Endothelial cell of umbilical vein (primary cell): ENCODE data around the gene SMARCA1. TPM values are rescaled to one million over a fixed set of nuclear protein-coding genes. Genes with fewer than 3 reads are reported as not detected.

Experiments used
- BruUV-seq: library from RNA; stranded (reverse); fragments of 400-500 nt; replicated peaks from 2 replicates; lab custom pipeline; 2021; lab: Mats Ljungman, UMichigan
- CTCF ChIA-PET: fragments of 300-600, 350-600 bp; sonication (Branson Sonifier 250); formaldehyde crosslinking; loops from one replicate; lab custom pipeline; 2021; ENCODE audit warnings: antibody characterized with exemption, inconsistent platforms; lab: Charles Lee
- POLR2A ChIA-PET: fragments of 300-600, 350-600 bp; sonication (Branson Sonifier 250); formaldehyde crosslinking; loops from one replicate; lab custom pipeline; 2021; ENCODE audit warnings: antibody characterized with exemption, inconsistent platforms; lab: Charles Lee
- DNase-seq: peaks from one replicate; pipeline ENCODE4 v3.0.0-alpha.2; 2011; ENCODE audit warnings: low read depth, low spot score
- FAIRE-seq: peaks from 2 replicates; lab custom pipeline; 2011; peaks lifted over from hg19 to GRCh38; lab: Jason Lieb, UNC
- H2AFZ ChIP-seq: 2 replicates; pipeline ENCODE4 v1.6.0; 2012; ENCODE audit warnings: low read depth, low read length, control low read depth, inconsistent platforms
- H3K27ac ChIP-seq: 2 replicates; pipeline ENCODE4 v1.5.1; 2011; ENCODE audit warnings: low read depth, mild to moderate bottlenecking, control low read depth, low read length, moderate library complexity; ENCODE audit not compliant: insufficient read depth
- H3K27me3 ChIP-seq, 2 experiments: 2 replicates each; pipeline versions ENCODE4 v1.6.0 to v1.6.1; 2011; ENCODE audit warnings: low read length in 2 of 2, mixed read lengths in 1 of 2; ENCODE audit not compliant: control insufficient read depth in 2 of 2, insufficient read depth in 2 of 2
- H3K36me3 ChIP-seq, 2 experiments: 2 replicates in 1 of 2; 3 replicates in 1 of 2; pipeline ENCODE4 v1.5.1; 2011; ENCODE audit warnings: low read length in 2 of 2, mild to moderate bottlenecking in 1 of 2, moderate library complexity in 1 of 2; ENCODE audit not compliant: control insufficient read depth in 2 of 2, insufficient read depth in 2 of 2; ENCODE audit errors: extremely low read depth in 1 of 2
- H3K4me1 ChIP-seq: 3 replicates; pipeline ENCODE4 v1.5.1; 2011; ENCODE audit warnings: mild to moderate bottlenecking, low read length; ENCODE audit not compliant: control insufficient read depth, insufficient read depth; ENCODE audit errors: extremely low read depth
- H3K4me2 ChIP-seq: 2 replicates; pipeline ENCODE4 v1.6.1; 2011; ENCODE audit warnings: low read length, control low read depth, mixed read lengths; ENCODE audit not compliant: insufficient read depth
- H3K4me3 ChIP-seq, 3 experiments: fragments of 200-600 bp in 1 of 3; sonication (generic), shearing (Covaris generic) in 1 of 3; replicated peaks in 1 of 3; 2 replicates each; pipeline ENCODE4 v1.5.1; 2011 to 2016; ENCODE audit warnings: control low read depth in 3 of 3, low read length in 3 of 3, mild to moderate bottlenecking in 2 of 3, inconsistent platforms in 1 of 3, low read depth in 1 of 3, moderate library complexity in 1 of 3; ENCODE audit not compliant: insufficient read depth in 1 of 3
- H3K79me2 ChIP-seq: 2 replicates; pipeline ENCODE4 v1.6.0; 2012; ENCODE audit warnings: low read length, inconsistent platforms; ENCODE audit not compliant: control insufficient read depth, insufficient read depth
- H3K9ac ChIP-seq: replicated peaks from 2 replicates; pipeline ENCODE3; 2011; ENCODE audit warnings: low read length, control low read depth; ENCODE audit not compliant: insufficient read depth; ENCODE audit errors: extremely low read depth
- H3K9me1 ChIP-seq: replicated peaks from 3 replicates; pipeline ENCODE4 v1.6.0; 2011; ENCODE audit warnings: mild to moderate bottlenecking, low read length; ENCODE audit not compliant: control insufficient read depth, insufficient read depth; ENCODE audit errors: extremely low read depth
- H3K9me3 ChIP-seq: replicated peaks from 2 replicates; pipeline ENCODE4 v1.5.1; 2012; ENCODE audit warnings: low read length, inconsistent platforms; ENCODE audit not compliant: control insufficient read depth, insufficient read depth
- H4K20me1 ChIP-seq: replicated peaks from 2 replicates; pipeline ENCODE3; 2011; ENCODE audit warnings: mild to moderate bottlenecking, low read length; ENCODE audit not compliant: control insufficient read depth, insufficient read depth; ENCODE audit errors: extremely low read depth
- CTCF ChIP-seq, 2 donors: IDR thresholded peaks; 1 replicate in 1 of 2; 2 replicates in 1 of 2; pipeline ENCODE4 v1.5.1; 2011; ENCODE audit warnings: low read length in 2 of 2, mild to moderate bottlenecking in 2 of 2, moderate library complexity in 2 of 2, control low read depth in 1 of 2, inconsistent platforms in 1 of 2, low read depth in 1 of 2; ENCODE audit not compliant: insufficient read depth in 1 of 2; ENCODE audit errors: extremely low read depth in 1 of 2
- EZH2 ChIP-seq: IDR thresholded peaks from 2 replicates; pipeline ENCODE4 v1.6.1; 2012; ENCODE audit warnings: borderline replicate concordance, low read depth, mild to moderate bottlenecking, moderate library complexity, low read length, inconsistent platforms; ENCODE audit not compliant: severe bottlenecking
- FOS ChIP-seq: IDR thresholded peaks from 2 replicates; pipeline ENCODE4 v1.6.1; 2011; ENCODE audit warnings: mild to moderate bottlenecking, low read length, moderate library complexity, borderline replicate concordance; ENCODE audit not compliant: insufficient read depth
- GATA2 ChIP-seq: IDR thresholded peaks from 2 replicates; pipeline ENCODE4 v1.7.0; 2011; ENCODE audit warnings: low read depth, mild to moderate bottlenecking, moderate library complexity, mixed read lengths, low read length; ENCODE audit not compliant: insufficient read length, insufficient read depth
- JUN ChIP-seq: IDR thresholded peaks from 2 replicates; pipeline ENCODE4 v1.6.1; 2011; ENCODE audit warnings: borderline replicate concordance, low read depth; ENCODE audit not compliant: insufficient read length, insufficient read depth
- MAX ChIP-seq: IDR thresholded peaks from 2 replicates; pipeline ENCODE4 v1.6.1; 2011; ENCODE audit not compliant: insufficient read depth, insufficient read length
- MYC ChIP-seq: IDR thresholded peaks from one replicate; pipeline ENCODE4 v1.6.1; 2011; ENCODE audit warnings: mild to moderate bottlenecking, low read depth, low read length
- POLR2A ChIP-seq: IDR thresholded peaks from 2 replicates; pipeline ENCODE4 v1.6.1; 2012; ENCODE audit warnings: low read depth, mild to moderate bottlenecking, control low read depth, low read length
- POLR2AphosphoS5 ChIP-seq: IDR thresholded peaks from 2 replicates; pipeline ENCODE4 v1.6.1; 2012; ENCODE audit warnings: low read depth, mild to moderate bottlenecking, control low read depth, low read length, moderate library complexity; ENCODE audit not compliant: insufficient read depth
- dilution Hi-C: fragments of 300-500 bp; cut with MboI; formaldehyde crosslinking; loops from one replicate; pipeline ENCODE4 v1.15.0; 2019; ENCODE audit warnings: low sequenced_read_pairs; ENCODE audit not compliant: extremely low pct_ligation_motif_present
- intact Hi-C: fragments of 100-400 bp; cut with micrococcal nuclease; formaldehyde crosslinking; loops from one replicate; pipeline ENCODE4 v1.10.0; 2022
- polyA plus RNA-seq, 4 experiments: library from polyadenylated mRNA; depleted of rRNA in 3 of 4; stranded (reverse) in 3 of 4; unstranded in 1 of 4; fragments of >200 nt; gene quantifications; 2 replicates each; pipeline versions ENCODE4 v1.2.1 to v1.2.3, GENCODE V29; 2011 to 2012; ENCODE audit warnings: missing spikeins in 1 of 4
- total RNA-seq: library from RNA; stranded (reverse); gene quantifications from 2 replicates; pipeline ENCODE4 v1.2.3, GENCODE V29; 2021

SMARCA1 gene
- total and polyA plus RNA-seq, 2 donors (not counting 3 experiments of a cell fraction or from before 2014, with no cell fraction given) = 8.3 to 29.7 TPM

GRCh38 chrX:129530410-129530809, 7.1 kb upstream of the SMARCA1 start:
- H3K9me1 ChIP-seq = no peaks in the 10 kb centered on the region
- no peak for FAIRE-seq
- no peaks in the 10 kb centered on the region for H3K79me2 ChIP-seq
- DNase-seq = no peak
- H3K4me3 ChIP-seq = no peak overlapping the region
- H3K4me1 ChIP-seq = no peaks in the 10 kb centered on the region
- no TSS peak for BruUV-seq
- no peak overlapping the region for H3K4me2 ChIP-seq
- ChIA-PET POLR2A (no interaction called here), CTCF (no interaction called here)
- no peaks in the 10 kb centered on the region for H4K20me1 ChIP-seq
- no peak overlapping the region for H3K9ac ChIP-seq
- H3K9me3 ChIP-seq = no peaks in the 10 kb centered on the region
- no peaks in the 10 kb centered on the region for H3K36me3 ChIP-seq
- TF ChIP-seq MYC (no peak), POLR2A (no peak)
- H3K27ac ChIP-seq = no peak overlapping the region
- peaks cover 0 to 2% of the 10 kb centered on the region in 2 experiments for H3K27me3 ChIP-seq
- dilution Hi-C loops = no loop called here
- intact Hi-C loops = no loop called here
- no peak overlapping the region for H2AFZ ChIP-seq

- POLR2A ChIA-PET = no interaction called here
- no peak for DNase-seq
Observed at GRCh38 chrX:129529685-129530281, 6.5 kb upstream of the SMARCA1 start.

More at GRCh38 chrX:129529685-129530281, 6.5 kb upstream of the SMARCA1 start:
- Histone ChIP-seq H3K9ac (no peak overlapping the region), H3K9me1 (no peaks in the 10 kb centered on the region), H3K79me2 (no peaks in the 10 kb centered on the region), H3K4me1 (no peaks in the 10 kb centered on the region), H3K4me3 (no peak overlapping the region), H3K27ac (no peak overlapping the region), H2AFZ (no peak overlapping the region), H3K27me3 (peaks cover 1 to 2% of the 10 kb centered on the region in 2 experiments), H3K4me2 (no peak overlapping the region), H3K36me3 (no peaks in the 10 kb centered on the region), H3K9me3 (no peaks in the 10 kb centered on the region), H4K20me1 (no peaks in the 10 kb centered on the region)
- no TSS peak for BruUV-seq
- no peak for TF ChIP-seq JUN
- TF ChIP-seq GATA2 = no peak
- TF ChIP-seq POLR2AphosphoS5 = no peak
- no peak for TF ChIP-seq EZH2
- no peak for TF ChIP-seq MAX
- no peak for TF ChIP-seq MYC
- TF ChIP-seq CTCF (IDR thresholded peaks at IDR 0.05; ENCODE audit: extremely low read depth in 1 of 2, insufficient read depth in 1 of 2, low read depth in 1 of 2, low read length in 2 of 2) = no peak
- no peak for TF ChIP-seq POLR2A
- no peak for TF ChIP-seq FOS
- dilution Hi-C loops (no loop called here), intact Hi-C loops (no loop called here)
- no peak for FAIRE-seq
- CTCF ChIA-PET = no interaction called here
